ENCODE measurements around the gene BLNK.

Gene BLNK

GRCh38 chr10:96238646-96239623, 32.4 kb downstream of the BLNK start:
- intact Hi-C loops (cut with DNase I) = loop anchor here (10.0 kb wide), 1 partner anchor 56 kb away; no protein-coding TSS in a partner anchor
- DNase-seq = no peak

GRCh38 chr10:96236876-96237275, 34.5 kb downstream of the BLNK start:
- intact Hi-C loops (cut with DNase I) = loop anchor here (10.0 kb wide), 1 partner anchor 58 kb away; no protein-coding TSS in a partner anchor
- no peak for DNase-seq

- intact Hi-C loops (cut with DNase I) = loop anchor here (10.0 kb wide), 1 partner anchor 59 kb away; no protein-coding TSS in a partner anchor
- DNase-seq = peak in 35 of 42 donors; percentile 6 to 60 (median 34)
These were observed 35.3 kb downstream of the BLNK start for GRCh38 chr10:96236090-96236478.

GRCh38 chr10:96235326-96236089, 35.9 kb downstream of the BLNK start:
- no peak for DNase-seq
- intact Hi-C loops (cut with DNase I) = loop anchor here (10.0 kb wide), 1 partner anchor 59 kb away; no protein-coding TSS in a partner anchor

GRCh38 chr10:96233959-96234358, 37.4 kb downstream of the BLNK start:
- intact Hi-C loops (cut with DNase I) = loop anchor here (10.0 kb wide), 1 partner anchor 61 kb away; no protein-coding TSS in a partner anchor
- DNase-seq = peak in 1 of 42 donors; percentile 4

GRCh38 chr10:96230527-96230926, 40.8 kb downstream of the BLNK start:
- peak in 1 of 42 donors; percentile 0 for DNase-seq
- intact Hi-C loops (cut with DNase I) = loop anchor here (10.0 kb wide), 1 partner anchor 64 kb away; no protein-coding TSS in a partner anchor

- intact Hi-C loops (cut with DNase I) = loop anchor here (10.0 kb wide), 1 partner anchor 65 kb away; no protein-coding TSS in a partner anchor
- peak; percentile 35 to 86 (median 70) for DNase-seq
These were observed 41.8 kb downstream of the BLNK start for GRCh38 chr10:96229568-96230030.

- intact Hi-C loops (cut with DNase I) = no loop called here
- no peak for DNase-seq
These were observed 42.9 kb downstream of the BLNK start for GRCh38 chr10:96228408-96228994.

GRCh38 chr10:96227206-96227605, 44.2 kb downstream of the BLNK start:
- DNase-seq = no peak
- intact Hi-C loops (cut with DNase I) = no loop called here

GRCh38 chr10:96225119-96225518, 46.2 kb downstream of the BLNK start:
- intact Hi-C loops (cut with DNase I) = no loop called here
- DNase-seq = no peak

- no peak for DNase-seq
- intact Hi-C loops (cut with DNase I) = no loop called here
These were observed 48.5 kb downstream of the BLNK start for GRCh38 chr10:96222908-96223307.

GRCh38 chr10:96222441-96222840, 48.9 kb downstream of the BLNK start:
- no peak for DNase-seq
- intact Hi-C loops (cut with DNase I) = no loop called here

GRCh38 chr10:96218826-96219225, 52.5 kb downstream of the BLNK start:
- DNase-seq = no peak
- intact Hi-C loops (cut with DNase I) = no loop called here

GRCh38 chr10:96217711-96218110, 53.7 kb downstream of the BLNK start:
- intact Hi-C loops (cut with DNase I) = no loop called here
- no peak for DNase-seq

GRCh38 chr10:96216775-96217174, 54.6 kb downstream of the BLNK start:
- DNase-seq = no peak
- intact Hi-C loops (cut with DNase I) = no loop called here

GRCh38 chr10:96212911-96213310, 58.5 kb downstream of the BLNK start:
- DNase-seq = no peak

GRCh38 chr10:96211764-96212163, 59.6 kb downstream of the BLNK start:
- intact Hi-C loops (cut with DNase I) = no loop called here
- DNase-seq = no peak

More at GRCh38 chr10:96212911-96213310, 58.5 kb downstream of the BLNK start:
- intact Hi-C loops (cut with DNase I) = no loop called here

GRCh38 chr10:96208946-96209345, 62.4 kb downstream of the BLNK start:
- intact Hi-C loops (cut with DNase I) = no loop called here
- DNase-seq = no peak

- intact Hi-C loops (cut with DNase I) = no loop called here
- DNase-seq = no peak
These were observed 63.1 kb downstream of the BLNK start for GRCh38 chr10:96208271-96208670.
